ENCODE results near the gene DENND6B.
"Not testable (repeated sequence)": the region's sequence is repeated elsewhere in the genome, so short reads cannot be mapped to it uniquely, and the experiment has no call there.

DENND6B gene

GRCh38 chr22:50326956-50327710, at the start of gene DENND6B:
Gene DENND6B (minus strand): TSS chr22:50327012. CDS start chr22:50326988, 24 bp downstream.
- Histone ChIP-seq H3K4me1 (ENCODE audit: control insufficient read depth, insufficient read depth, low read length) (peaks cover 3% of the 10 kb centered on the region; the same call in 1 of the 2 replicates), H3K9me3 (ENCODE audit: control insufficient read depth, insufficient read depth, low read length) (no peaks in the 10 kb centered on the region), H3K36me3 (ENCODE audit: control insufficient read depth, insufficient read depth, low read length) (no peaks in the 10 kb centered on the region), H3K27me3 (ENCODE audit: control insufficient read depth, insufficient read depth, low read length) (no peaks in the 10 kb centered on the region), H3K27ac (ENCODE audit: low read length) (no peak within 1 kb of the TSS), H3K4me3 (ENCODE audit: low read length) (peak within 1 kb of the TSS; percentile 70)
- DNase-seq (ENCODE audit: low read depth, low spot score), result no peak
- WGBS (ENCODE audit: insufficient coverage, insufficient read length), result no CpG with 5 or more reads among the region's 105 CpGs

- no peak overlapping the region for H3K4me3 ChIP-seq (ENCODE audit: low read length)
Observed at GRCh38 chr22:50376085-50376651, 49.4 kb upstream of the DENND6B start.

GRCh38 chr22:50371101-50371648, 44.4 kb upstream of the DENND6B start:
- DNase-seq (ENCODE audit: low read depth, low spot score), result no peak
- H3K9me3 ChIP-seq (ENCODE audit: control insufficient read depth, insufficient read depth, low read length), result no peaks in the 10 kb centered on the region
- 100% methylated on average over 1 of the region's 2 CpGs for WGBS (ENCODE audit: insufficient coverage, insufficient read length)
- no peak overlapping the region for H3K4me3 ChIP-seq (ENCODE audit: low read length)
- H3K27me3 ChIP-seq (ENCODE audit: control insufficient read depth, insufficient read depth, low read length), result no peaks in the 10 kb centered on the region
- no peak overlapping the region for H3K27ac ChIP-seq (ENCODE audit: low read length)
- no peaks in the 10 kb centered on the region for H3K36me3 ChIP-seq (ENCODE audit: control insufficient read depth, insufficient read depth, low read length)
- H3K4me1 ChIP-seq (ENCODE audit: control insufficient read depth, insufficient read depth, low read length), result no peaks in the 10 kb centered on the region

More at GRCh38 chr22:50376085-50376651, 49.4 kb upstream of the DENND6B start:
- Histone ChIP-seq H3K9me3 (ENCODE audit: control insufficient read depth, insufficient read depth, low read length) (no peaks in the 10 kb centered on the region), H3K27me3 (ENCODE audit: control insufficient read depth, insufficient read depth, low read length) (no peaks in the 10 kb centered on the region), H3K36me3 (ENCODE audit: control insufficient read depth, insufficient read depth, low read length) (no peaks in the 10 kb centered on the region), H3K4me1 (ENCODE audit: control insufficient read depth, insufficient read depth, low read length) (no peaks in the 10 kb centered on the region), H3K27ac (ENCODE audit: low read length) (no peak overlapping the region)
- WGBS (ENCODE audit: insufficient coverage, insufficient read length), result no CpG with 5 or more reads among the region's 5 CpGs
- DNase-seq (ENCODE audit: low read depth, low spot score), result no peak

GRCh38 chr22:50367778-50368500, 41.1 kb upstream of the DENND6B start:
- H3K4me1 ChIP-seq (ENCODE audit: control insufficient read depth, insufficient read depth, low read length), result no peaks in the 10 kb centered on the region
- H3K4me3 ChIP-seq (ENCODE audit: low read length), result no peak overlapping the region
- no peaks in the 10 kb centered on the region for H3K36me3 ChIP-seq (ENCODE audit: control insufficient read depth, insufficient read depth, low read length)
- H3K27me3 ChIP-seq (ENCODE audit: control insufficient read depth, insufficient read depth, low read length), result no peaks in the 10 kb centered on the region
- no CpG with 5 or more reads among the region's 27 CpGs for WGBS (ENCODE audit: insufficient coverage, insufficient read length)
- no peak for DNase-seq (ENCODE audit: low read depth, low spot score)
- no peaks in the 10 kb centered on the region for H3K9me3 ChIP-seq (ENCODE audit: control insufficient read depth, insufficient read depth, low read length)
- no peak overlapping the region for H3K27ac ChIP-seq (ENCODE audit: low read length)

- no CpG with 5 or more reads among the region's 11 CpGs for WGBS (ENCODE audit: insufficient coverage, insufficient read length)
- not testable (repeated sequence) for H3K4me1 ChIP-seq (ENCODE audit: control insufficient read depth, insufficient read depth, low read length)
Observed at GRCh38 chr22:50363803-50364194, 37.0 kb upstream of the DENND6B start.

GRCh38 chr22:50363166-50363802, 36.5 kb upstream of the DENND6B start:
- Histone ChIP-seq H3K27ac (ENCODE audit: low read length) (no peak overlapping the region), H3K4me3 (ENCODE audit: low read length) (no peak overlapping the region), H3K4me1 (ENCODE audit: control insufficient read depth, insufficient read depth, low read length) (no peaks in the 10 kb centered on the region), H3K9me3 (ENCODE audit: control insufficient read depth, insufficient read depth, low read length) (no peaks in the 10 kb centered on the region), H3K27me3 (ENCODE audit: control insufficient read depth, insufficient read depth, low read length) (no peaks in the 10 kb centered on the region), H3K36me3 (ENCODE audit: control insufficient read depth, insufficient read depth, low read length) (no peaks in the 10 kb centered on the region)
- WGBS (ENCODE audit: insufficient coverage, insufficient read length), result no CpG with 5 or more reads among the region's 8 CpGs
- no peak for DNase-seq (ENCODE audit: low read depth, low spot score)

More at GRCh38 chr22:50363803-50364194, 37.0 kb upstream of the DENND6B start:
- H3K36me3 ChIP-seq (ENCODE audit: control insufficient read depth, insufficient read depth, low read length); H3K4me3 ChIP-seq (ENCODE audit: low read length); H3K27ac ChIP-seq (ENCODE audit: low read length); H3K9me3 ChIP-seq (ENCODE audit: control insufficient read depth, insufficient read depth, low read length); H3K27me3 ChIP-seq (ENCODE audit: control insufficient read depth, insufficient read depth, low read length); DNase-seq (ENCODE audit: low read depth, low spot score): not testable (repeated sequence)

- Histone ChIP-seq H3K9me3 (ENCODE audit: control insufficient read depth, insufficient read depth, low read length) (no peaks in the 10 kb centered on the region), H3K27me3 (ENCODE audit: control insufficient read depth, insufficient read depth, low read length) (no peaks in the 10 kb centered on the region), H3K36me3 (ENCODE audit: control insufficient read depth, insufficient read depth, low read length) (no peaks in the 10 kb centered on the region), H3K4me1 (ENCODE audit: control insufficient read depth, insufficient read depth, low read length) (no peaks in the 10 kb centered on the region), H3K4me3 (ENCODE audit: low read length) (no peak overlapping the region), H3K27ac (ENCODE audit: low read length) (no peak overlapping the region)
- WGBS (ENCODE audit: insufficient coverage, insufficient read length), result no CpG with 5 or more reads among the region's 5 CpGs
- DNase-seq (ENCODE audit: low read depth, low spot score), result no peak
Observed at GRCh38 chr22:50361688-50362087, 34.9 kb upstream of the DENND6B start.

GRCh38 chr22:50361222-50361621, 34.4 kb upstream of the DENND6B start:
- Histone ChIP-seq H3K36me3 (ENCODE audit: control insufficient read depth, insufficient read depth, low read length) (no peaks in the 10 kb centered on the region), H3K4me3 (ENCODE audit: low read length) (no peak overlapping the region), H3K4me1 (ENCODE audit: control insufficient read depth, insufficient read depth, low read length) (no peaks in the 10 kb centered on the region), H3K9me3 (ENCODE audit: control insufficient read depth, insufficient read depth, low read length) (no peaks in the 10 kb centered on the region), H3K27ac (ENCODE audit: low read length) (no peak overlapping the region), H3K27me3 (ENCODE audit: control insufficient read depth, insufficient read depth, low read length) (no peaks in the 10 kb centered on the region)
- no peak for DNase-seq (ENCODE audit: low read depth, low spot score)
- no CpG with 5 or more reads among the region's 5 CpGs for WGBS (ENCODE audit: insufficient coverage, insufficient read length)

- H3K27me3 ChIP-seq (ENCODE audit: control insufficient read depth, insufficient read depth, low read length), result no peaks in the 10 kb centered on the region
- H3K36me3 ChIP-seq (ENCODE audit: control insufficient read depth, insufficient read depth, low read length), result no peaks in the 10 kb centered on the region
- H3K4me1 ChIP-seq (ENCODE audit: control insufficient read depth, insufficient read depth, low read length), result no peaks in the 10 kb centered on the region
- no peaks in the 10 kb centered on the region for H3K9me3 ChIP-seq (ENCODE audit: control insufficient read depth, insufficient read depth, low read length)
- no peak for DNase-seq (ENCODE audit: low read depth, low spot score)
- H3K27ac ChIP-seq (ENCODE audit: low read length), result no peak overlapping the region
- H3K4me3 ChIP-seq (ENCODE audit: low read length), result no peak overlapping the region
- WGBS (ENCODE audit: insufficient coverage, insufficient read length), result no CpG with 5 or more reads among the region's 2 CpGs
Observed at GRCh38 chr22:50360578-50360977, 33.8 kb upstream of the DENND6B start.

- Histone ChIP-seq H3K9me3 (ENCODE audit: control insufficient read depth, insufficient read depth, low read length) (no peaks in the 10 kb centered on the region), H3K36me3 (ENCODE audit: control insufficient read depth, insufficient read depth, low read length) (no peaks in the 10 kb centered on the region), H3K27ac (ENCODE audit: low read length) (no peak overlapping the region), H3K4me1 (ENCODE audit: control insufficient read depth, insufficient read depth, low read length) (no peaks in the 10 kb centered on the region), H3K27me3 (ENCODE audit: control insufficient read depth, insufficient read depth, low read length) (no peaks in the 10 kb centered on the region), H3K4me3 (ENCODE audit: low read length) (no peak overlapping the region)
- no peak for DNase-seq (ENCODE audit: low read depth, low spot score)
- no CpG with 5 or more reads among the region's 10 CpGs for WGBS (ENCODE audit: insufficient coverage, insufficient read length)
Observed at GRCh38 chr22:50357756-50358155, 30.9 kb upstream of the DENND6B start.

Data from iPS DF 6.9 (cell line).